Mesendoderm (in vitro differentiated cells): ENCODE measurements around the gene ASIC2.

Source experiments
- DNase-seq: peaks from one replicate; pipeline ENCODE4 v3.0.0; 2013
- H2AK5ac ChIP-seq: 2 replicates; pipeline ENCODE4 v1.6.1; 2013; ENCODE audit warnings: low read length, inconsistent platforms
- H2BK120ac ChIP-seq: 2 replicates; pipeline ENCODE4 v1.6.1; 2013; ENCODE audit warnings: low read depth, mild to moderate bottlenecking, low read length, moderate library complexity, mixed read lengths
- H2BK15ac ChIP-seq: replicated peaks from 2 replicates; pipeline ENCODE4 v1.6.1; 2013; ENCODE audit warnings: low read depth, mild to moderate bottlenecking, moderate library complexity
- H2BK5ac ChIP-seq: 2 replicates; pipeline ENCODE4 v1.6.1; 2013; ENCODE audit warnings: low read length, inconsistent platforms
- H3K18ac ChIP-seq: 2 replicates; pipeline ENCODE4 v1.6.1; 2013; ENCODE audit warnings: mild to moderate bottlenecking, low read length, mixed read lengths
- H3K23ac ChIP-seq: one replicate; pipeline ENCODE4 v1.6.1; 2013; ENCODE audit warnings: low read length
- H3K27ac ChIP-seq: 2 replicates; pipeline ENCODE4 v1.5.1; 2013; ENCODE audit warnings: low read depth, mild to moderate bottlenecking, inconsistent platforms, low read length, moderate library complexity
- H3K27me3 ChIP-seq: 2 replicates; pipeline ENCODE4 v1.6.1; 2013; ENCODE audit warnings: low read length, control low read depth, mild to moderate bottlenecking, inconsistent platforms; ENCODE audit not compliant: insufficient read depth, poor library complexity
- H3K36me3 ChIP-seq: 2 replicates; pipeline ENCODE4 v1.6.1; 2013; ENCODE audit warnings: low read length, inconsistent platforms; ENCODE audit not compliant: control insufficient read depth, insufficient read depth
- H3K4ac ChIP-seq: one replicate; pipeline ENCODE4 v1.6.1; 2013; ENCODE audit warnings: low read depth, mild to moderate bottlenecking, low read length, moderate library complexity
- H3K4me1 ChIP-seq: 2 replicates; pipeline ENCODE4 v1.6.1; 2013; ENCODE audit warnings: low read depth, low read length, inconsistent platforms; ENCODE audit not compliant: control insufficient read depth
- H3K4me2 ChIP-seq: 2 replicates; pipeline ENCODE4 v1.6.1; 2013; ENCODE audit warnings: low read length
- H3K4me3 ChIP-seq: 2 replicates; pipeline ENCODE4 v1.5.1; 2013; ENCODE audit warnings: mild to moderate bottlenecking, low read length
- H3K56ac ChIP-seq: one replicate; pipeline ENCODE4 v1.6.1; 2013; ENCODE audit warnings: low read length
- H3K79me1 ChIP-seq: 2 replicates; pipeline ENCODE4 v1.6.1; 2013; ENCODE audit warnings: low read length, inconsistent platforms
- H3K79me2 ChIP-seq: 2 replicates; pipeline ENCODE4 v1.6.1; 2013; ENCODE audit warnings: mild to moderate bottlenecking, low read length; ENCODE audit not compliant: control insufficient read depth, insufficient read depth
- H3K9ac ChIP-seq: 2 replicates; pipeline ENCODE4 v1.6.1; 2013; ENCODE audit warnings: low read length, inconsistent platforms
- H4K5ac ChIP-seq: one replicate; pipeline ENCODE4 v1.6.1; 2013; ENCODE audit warnings: low read length
- H4K8ac ChIP-seq: one replicate; pipeline ENCODE4 v1.6.1; 2013; ENCODE audit warnings: low read depth, mild to moderate bottlenecking, control low read depth, low read length, moderate library complexity
- WGBS: extraction: QIAGEN DNeasy Blood & Tissue Kit; methylation state at CpG from one replicate; pipeline ENCODE4 v1.1.7; 2013; ENCODE audit warnings: low lambda C conversion rate, missing lambda C conversion rate; ENCODE audit not compliant: insufficient coverage; ENCODE audit errors: extremely low coverage; 5-methylcytosine and 5-hydroxymethylcytosine counted together

The ASIC2 gene

GRCh38 chr17:33046361-33047255 is 246.5 kb downstream of the ASIC2 start:
- no peak overlapping the region for H4K5ac ChIP-seq
- WGBS = no CpG with 5 or more reads among the region's 10 CpGs
- H2AK5ac ChIP-seq = no peak overlapping the region
- no peak overlapping the region for H3K27ac ChIP-seq
- H3K4me3 ChIP-seq = no peak overlapping the region
- no peak overlapping the region for H2BK5ac ChIP-seq
- H3K27me3 ChIP-seq = no peaks in the 10 kb centered on the region
- H3K4me2 ChIP-seq = no peak overlapping the region
- no peak overlapping the region for H3K18ac ChIP-seq
- no peak overlapping the region for H3K4ac ChIP-seq
- no peak overlapping the region for H2BK120ac ChIP-seq
- H3K23ac ChIP-seq = no peak overlapping the region
- H3K79me1 ChIP-seq = no peaks in the 10 kb centered on the region
- H2BK15ac ChIP-seq = no peak overlapping the region
- no peak for DNase-seq
- H4K8ac ChIP-seq = no peak overlapping the region
- no peak overlapping the region for H3K56ac ChIP-seq
- no peaks in the 10 kb centered on the region for H3K36me3 ChIP-seq
- no peaks in the 10 kb centered on the region for H3K79me2 ChIP-seq
- H3K4me1 ChIP-seq = no peaks in the 10 kb centered on the region
- no peak overlapping the region for H3K9ac ChIP-seq

- Histone ChIP-seq H3K36me3 (no peaks in the 10 kb centered on the region), H3K27me3 (no peaks in the 10 kb centered on the region), H2BK15ac (no peak overlapping the region), H3K23ac (no peak overlapping the region), H4K8ac (no peak overlapping the region), H3K56ac (no peak overlapping the region), H3K27ac (no peak overlapping the region), H3K9ac (no peak overlapping the region), H2AK5ac (no peak overlapping the region), H3K4ac (no peak overlapping the region), H3K79me2 (no peaks in the 10 kb centered on the region), H2BK120ac (no peak overlapping the region), H3K4me2 (no peak overlapping the region), H3K4me1 (no peaks in the 10 kb centered on the region), H3K4me3 (no peak overlapping the region), H3K79me1 (no peaks in the 10 kb centered on the region), H4K5ac (no peak overlapping the region), H2BK5ac (no peak overlapping the region), H3K18ac (no peak overlapping the region)
- no CpG with 5 or more reads among the region's 11 CpGs for WGBS
- DNase-seq = no peak
These were observed 247.9 kb downstream of the ASIC2 start for GRCh38 chr17:33045216-33045615.

- Histone ChIP-seq H4K8ac (no peak overlapping the region), H3K23ac (no peak overlapping the region), H3K79me1 (no peaks in the 10 kb centered on the region), H3K27ac (no peak overlapping the region), H3K9ac (no peak overlapping the region), H2BK120ac (no peak overlapping the region), H2BK15ac (no peak overlapping the region), H3K4ac (no peak overlapping the region), H3K27me3 (no peaks in the 10 kb centered on the region), H3K79me2 (no peaks in the 10 kb centered on the region), H2BK5ac (no peak overlapping the region), H3K4me1 (no peaks in the 10 kb centered on the region), H3K56ac (no peak overlapping the region), H3K36me3 (no peaks in the 10 kb centered on the region), H3K4me3 (no peak overlapping the region), H4K5ac (no peak overlapping the region), H3K4me2 (no peak overlapping the region), H3K18ac (no peak overlapping the region), H2AK5ac (no peak overlapping the region)
- no CpG with 5 or more reads among the region's 3 CpGs for WGBS
- DNase-seq = no peak
These were observed 248.3 kb downstream of the ASIC2 start for GRCh38 chr17:33044771-33045170.

GRCh38 chr17:33040461-33040860 is 252.6 kb downstream of the ASIC2 start:
- Histone ChIP-seq H2AK5ac (no peak overlapping the region), H4K5ac (no peak overlapping the region), H3K4me1 (no peaks in the 10 kb centered on the region), H2BK120ac (no peak overlapping the region), H3K79me1 (no peaks in the 10 kb centered on the region), H3K4me3 (no peak overlapping the region), H3K18ac (no peak overlapping the region), H3K9ac (no peak overlapping the region), H2BK5ac (no peak overlapping the region), H3K36me3 (no peaks in the 10 kb centered on the region), H3K23ac (no peak overlapping the region), H3K79me2 (no peaks in the 10 kb centered on the region), H3K4ac (no peak overlapping the region), H3K4me2 (no peak overlapping the region), H2BK15ac (no peak overlapping the region), H3K27me3 (no peaks in the 10 kb centered on the region), H3K27ac (no peak overlapping the region), H4K8ac (no peak overlapping the region), H3K56ac (no peak overlapping the region)
- no CpG with 5 or more reads among the region's 4 CpGs for WGBS
- DNase-seq = no peak

- H3K79me2 ChIP-seq = no peaks in the 10 kb centered on the region
- no peak overlapping the region for H3K23ac ChIP-seq
- no peak overlapping the region for H2BK15ac ChIP-seq
- no peak overlapping the region for H4K5ac ChIP-seq
- H3K79me1 ChIP-seq = no peaks in the 10 kb centered on the region
- no peak overlapping the region for H3K9ac ChIP-seq
- no CpG with 5 or more reads among the region's 2 CpGs for WGBS
- no peak overlapping the region for H2AK5ac ChIP-seq
- H3K27ac ChIP-seq = no peak overlapping the region
- H3K27me3 ChIP-seq = no peaks in the 10 kb centered on the region
- H3K4me3 ChIP-seq = no peak overlapping the region
- no peak for DNase-seq
- H2BK120ac ChIP-seq = no peak overlapping the region
- H3K4me1 ChIP-seq = no peaks in the 10 kb centered on the region
- no peak overlapping the region for H2BK5ac ChIP-seq
- no peak overlapping the region for H3K56ac ChIP-seq
- H3K18ac ChIP-seq = no peak overlapping the region
- H3K4me2 ChIP-seq = no peak overlapping the region
- H3K36me3 ChIP-seq = no peaks in the 10 kb centered on the region
- H4K8ac ChIP-seq = no peak overlapping the region
- H3K4ac ChIP-seq = no peak overlapping the region
These were observed 253.2 kb downstream of the ASIC2 start for GRCh38 chr17:33039874-33040273.

GRCh38 chr17:33038740-33039139 is 254.4 kb downstream of the ASIC2 start:
- Histone ChIP-seq H3K56ac (no peak overlapping the region), H2BK15ac (no peak overlapping the region), H3K27ac (no peak overlapping the region), H3K18ac (no peak overlapping the region), H3K36me3 (no peaks in the 10 kb centered on the region), H3K23ac (no peak overlapping the region), H2BK5ac (no peak overlapping the region), H4K5ac (no peak overlapping the region), H2BK120ac (no peak overlapping the region), H3K79me1 (no peaks in the 10 kb centered on the region), H3K27me3 (no peaks in the 10 kb centered on the region), H3K4me1 (no peaks in the 10 kb centered on the region), H3K4me2 (no peak overlapping the region), H2AK5ac (no peak overlapping the region), H3K4ac (no peak overlapping the region), H3K79me2 (no peaks in the 10 kb centered on the region), H3K4me3 (no peak overlapping the region), H3K9ac (no peak overlapping the region), H4K8ac (no peak overlapping the region)
- no CpG with 5 or more reads among the region's 3 CpGs for WGBS
- peak; percentile 70 for DNase-seq
